BLaER1 (cell line): ENCODE data around the gene LRIG1.
A peak's percentile ranks its signal among the peaks of the same experiment; 100 is the strongest.

ENCODE experiments used
- H3K27ac ChIP-seq: shearing (Covaris generic); formaldehyde crosslinking; 2 replicates; pipeline ENCODE4 v1.8.1; 2022
- H3K27me3 ChIP-seq: shearing (Covaris generic); formaldehyde crosslinking; 2 replicates; pipeline ENCODE4 v1.8.1; 2022
- H3K36me3 ChIP-seq: shearing (Covaris generic); formaldehyde crosslinking; 2 replicates; pipeline ENCODE4 v1.8.1; 2022
- H3K4me1 ChIP-seq: shearing (Covaris generic); formaldehyde crosslinking; 2 replicates; pipeline ENCODE4 v1.8.1; 2022
- H3K4me2 ChIP-seq: shearing (Covaris generic); formaldehyde crosslinking; 2 replicates; pipeline ENCODE4 v1.8.1; 2022
- H3K4me3 ChIP-seq: shearing (Covaris generic); formaldehyde crosslinking; 2 replicates; pipeline ENCODE4 v1.8.1; 2022
- H3K9ac ChIP-seq: shearing (Covaris generic); formaldehyde crosslinking; 2 replicates; pipeline ENCODE4 v1.8.1; 2022
- H3K9me3 ChIP-seq: shearing (Covaris generic); formaldehyde crosslinking; 2 replicates; pipeline ENCODE4 v1.8.1; 2022
- H4K20me1 ChIP-seq: shearing (Covaris generic); formaldehyde crosslinking; 2 replicates; pipeline ENCODE4 v1.8.1; 2022
- Cebpa-rat ChIP-seq: shearing (Covaris generic); IDR thresholded peaks from 2 replicates; pipeline ENCODE4 v1.8.1; 2022

LRIG1 gene

GRCh38 chr3:66466606-66467270 lies 34.1 kb downstream of the LRIG1 start:
- H3K9me3 ChIP-seq, result no peaks in the 10 kb centered on the region
- 0 out of 2 replicates have a peak overlapping the region, but pooled peaks have one; percentile 25 for H3K27ac ChIP-seq
- peaks cover 23% of the 10 kb centered on the region for H3K36me3 ChIP-seq
- H3K9ac ChIP-seq, result peak overlapping the region; percentile 20; the same call in 1 of the 2 replicates
- peak overlapping the region; percentile 39; the same call in 1 of the 2 replicates for H3K4me3 ChIP-seq
- no peak for TF ChIP-seq Cebpa-rat
- H3K4me1 ChIP-seq, result peaks cover 100% of the 10 kb centered on the region
- H3K4me2 ChIP-seq, result peak overlapping the region; percentile 80
- H3K27me3 ChIP-seq, result no peaks in the 10 kb centered on the region
- H4K20me1 ChIP-seq, result peaks cover 100% of the 10 kb centered on the region

- H3K4me3 ChIP-seq, result no peak overlapping the region
- H3K9me3 ChIP-seq, result no peaks in the 10 kb centered on the region
- H3K4me2 ChIP-seq, result peak overlapping the region; percentile 80
- H3K27me3 ChIP-seq, result no peaks in the 10 kb centered on the region
- H3K4me1 ChIP-seq, result peaks cover 97% of the 10 kb centered on the region
- no peak overlapping the region for H3K27ac ChIP-seq
- peaks cover 100% of the 10 kb centered on the region for H4K20me1 ChIP-seq
- no peak for TF ChIP-seq Cebpa-rat
- H3K36me3 ChIP-seq, result peaks cover 29% of the 10 kb centered on the region
- no peak overlapping the region for H3K9ac ChIP-seq
Observed at GRCh38 chr3:66465587-66465986, 35.2 kb downstream of the LRIG1 start.

GRCh38 chr3:66465034-66465433 lies 35.8 kb downstream of the LRIG1 start:
- no peaks in the 10 kb centered on the region for H3K9me3 ChIP-seq
- H3K27ac ChIP-seq, result no peak overlapping the region
- H3K36me3 ChIP-seq, result peaks cover 34% of the 10 kb centered on the region
- peaks cover 100% of the 10 kb centered on the region for H4K20me1 ChIP-seq
- no peaks in the 10 kb centered on the region for H3K27me3 ChIP-seq
- no peak overlapping the region for H3K4me3 ChIP-seq
- no peak for TF ChIP-seq Cebpa-rat
- H3K4me1 ChIP-seq, result peaks cover 97% of the 10 kb centered on the region
- no peak overlapping the region for H3K9ac ChIP-seq
- peak overlapping the region; percentile 80 for H3K4me2 ChIP-seq

GRCh38 chr3:66464512-66464894 lies 36.3 kb downstream of the LRIG1 start:
- TF ChIP-seq Cebpa-rat, result peak; percentile 94
- H3K27me3 ChIP-seq, result no peaks in the 10 kb centered on the region
- no peaks in the 10 kb centered on the region for H3K9me3 ChIP-seq
- H3K4me1 ChIP-seq, result peaks cover 97% of the 10 kb centered on the region
- H3K36me3 ChIP-seq, result peaks cover 40% of the 10 kb centered on the region
- H4K20me1 ChIP-seq, result peaks cover 100% of the 10 kb centered on the region
- H3K27ac ChIP-seq, result no peak overlapping the region
- no peak overlapping the region for H3K4me3 ChIP-seq
- H3K9ac ChIP-seq, result no peak overlapping the region
- H3K4me2 ChIP-seq, result peak overlapping the region; percentile 80

GRCh38 chr3:66463730-66464511 lies 36.9 kb downstream of the LRIG1 start:
- no peak overlapping the region for H3K9ac ChIP-seq
- peak overlapping the region; percentile 80 for H3K4me2 ChIP-seq
- H3K9me3 ChIP-seq, result no peaks in the 10 kb centered on the region
- H3K27ac ChIP-seq, result no peak overlapping the region; the same call in 1 of the 2 replicates
- H3K4me3 ChIP-seq, result no peak overlapping the region
- H3K4me1 ChIP-seq, result peaks cover 97% of the 10 kb centered on the region
- H3K36me3 ChIP-seq, result peaks cover 45% of the 10 kb centered on the region
- no peak for TF ChIP-seq Cebpa-rat
- peaks cover 100% of the 10 kb centered on the region for H4K20me1 ChIP-seq
- no peaks in the 10 kb centered on the region for H3K27me3 ChIP-seq

- H3K27me3 ChIP-seq, result no peaks in the 10 kb centered on the region
- H3K27ac ChIP-seq, result no peak overlapping the region
- H3K9me3 ChIP-seq, result no peaks in the 10 kb centered on the region
- no peak overlapping the region; the same call in 1 of the 2 replicates for H3K9ac ChIP-seq
- H4K20me1 ChIP-seq, result peaks cover 100% of the 10 kb centered on the region
- TF ChIP-seq Cebpa-rat, result no peak
- peaks cover 53% of the 10 kb centered on the region for H3K36me3 ChIP-seq
- peaks cover 97% of the 10 kb centered on the region for H3K4me1 ChIP-seq
- H3K4me3 ChIP-seq, result no peak overlapping the region
- peak overlapping the region; percentile 80 for H3K4me2 ChIP-seq
Observed at GRCh38 chr3:66463054-66463631, 37.7 kb downstream of the LRIG1 start.

GRCh38 chr3:66457252-66457651 lies 43.6 kb downstream of the LRIG1 start:
- peaks cover 97% of the 10 kb centered on the region for H4K20me1 ChIP-seq
- no peak overlapping the region for H3K4me3 ChIP-seq
- H3K36me3 ChIP-seq, result peaks cover 75% of the 10 kb centered on the region
- peak overlapping the region; percentile 1; the same call in 1 of the 2 replicates for H3K9ac ChIP-seq
- H3K27ac ChIP-seq, result no peak overlapping the region; the same call in 1 of the 2 replicates
- TF ChIP-seq Cebpa-rat, result no peak
- no peaks in the 10 kb centered on the region for H3K9me3 ChIP-seq
- no peaks in the 10 kb centered on the region for H3K27me3 ChIP-seq
- peaks cover 97% of the 10 kb centered on the region for H3K4me1 ChIP-seq
- peak overlapping the region; percentile 87 for H3K4me2 ChIP-seq

- TF ChIP-seq Cebpa-rat, result no peak
- Histone ChIP-seq H3K4me1 (peaks cover 97% of the 10 kb centered on the region), H3K36me3 (peaks cover 75% of the 10 kb centered on the region), H4K20me1 (peaks cover 97% of the 10 kb centered on the region), H3K27me3 (no peaks in the 10 kb centered on the region), H3K4me3 (no peak overlapping the region), H3K4me2 (peak overlapping the region; percentile 87), H3K9me3 (no peaks in the 10 kb centered on the region), H3K9ac (peak overlapping the region; percentile 9; the same call in 1 of the 2 replicates), H3K27ac (peak overlapping the region; percentile 52)
Observed at GRCh38 chr3:66456711-66457173, 44.1 kb downstream of the LRIG1 start.

- no peak for TF ChIP-seq Cebpa-rat
- peak overlapping the region; percentile 52 for H3K9ac ChIP-seq
- H3K4me1 ChIP-seq, result peaks cover 100% of the 10 kb centered on the region
- H4K20me1 ChIP-seq, result peaks cover 97% of the 10 kb centered on the region
- no peak overlapping the region for H3K4me3 ChIP-seq
- peaks cover 75% of the 10 kb centered on the region for H3K36me3 ChIP-seq
- H3K9me3 ChIP-seq, result no peaks in the 10 kb centered on the region
- H3K27ac ChIP-seq, result peak overlapping the region; percentile 74
- no peaks in the 10 kb centered on the region for H3K27me3 ChIP-seq
- H3K4me2 ChIP-seq, result peak overlapping the region; percentile 87
Observed at GRCh38 chr3:66454464-66454859, 46.4 kb downstream of the LRIG1 start.
